GM11168 (cell line): ENCODE data around the gene MSI2.

ENCODE experiments used
- in situ Hi-C: fragments of 300-500 bp; cut with MboI; formaldehyde crosslinking; loops from one replicate; pipeline ENCODE4 v1.12.0; 2022; ENCODE audit warnings: low sequenced_read_pairs; ENCODE audit not compliant: unreplicated experiment

MSI2 gene

GRCh38 chr17:57730026-57730701 lies 473.8 kb downstream of the MSI2 start:
- in situ Hi-C loops: no loop called here

GRCh38 chr17:57732062-57732461 lies 475.7 kb downstream of the MSI2 start:
- in situ Hi-C loops: no loop called here

DNA sequence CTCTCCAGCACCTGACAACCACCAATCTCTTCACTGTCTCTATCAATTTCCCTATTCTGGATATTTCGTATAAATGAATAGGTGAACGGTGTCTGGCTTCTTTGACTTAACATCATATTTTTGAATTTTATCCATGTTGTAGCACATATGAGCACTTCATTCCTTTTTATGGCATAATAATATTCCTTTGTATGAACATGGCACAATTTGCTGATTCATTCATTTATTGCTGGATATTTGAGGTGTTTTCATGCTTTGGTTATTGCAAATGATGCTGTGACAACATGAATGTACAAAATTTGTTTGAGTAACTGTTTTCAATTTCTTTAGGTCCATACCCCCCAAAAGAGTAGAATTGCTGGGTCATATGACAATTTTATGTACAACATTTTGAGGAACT lies 476.8 kb downstream of the MSI2 start:
- in situ Hi-C loops: no loop called here
